GM21515 (cell line): Measurements from ENCODE around the gene ANXA6.

ENCODE experiments used
- ATAC-seq: cut with Tn5 transposase; IDR thresholded peaks from one replicate; pipeline ENCODE4 v1.9.1; 2021; ENCODE audit not compliant: unreplicated experiment

ANXA6 gene

DNA sequence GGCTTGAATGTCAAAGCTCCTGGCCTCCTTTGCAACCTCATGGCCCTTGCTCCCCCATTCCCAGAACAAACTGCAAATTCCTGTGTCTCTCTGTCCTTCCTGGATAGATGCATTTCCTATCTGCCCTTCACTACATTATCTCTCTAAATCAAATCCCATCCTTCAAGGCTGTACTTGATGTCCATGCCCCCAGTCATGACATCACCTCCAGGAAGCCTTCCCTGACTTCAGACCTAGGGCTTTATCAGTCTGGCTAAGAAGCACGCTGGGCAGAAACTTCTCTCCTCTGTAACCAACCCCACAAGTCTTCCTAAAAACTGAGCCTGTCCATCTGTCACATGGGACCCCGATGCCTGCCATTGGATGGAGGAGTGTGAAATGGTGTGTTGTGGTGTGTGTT, 51.1 kb downstream of the ANXA6 start:
- ATAC-seq = no peak

DNA sequence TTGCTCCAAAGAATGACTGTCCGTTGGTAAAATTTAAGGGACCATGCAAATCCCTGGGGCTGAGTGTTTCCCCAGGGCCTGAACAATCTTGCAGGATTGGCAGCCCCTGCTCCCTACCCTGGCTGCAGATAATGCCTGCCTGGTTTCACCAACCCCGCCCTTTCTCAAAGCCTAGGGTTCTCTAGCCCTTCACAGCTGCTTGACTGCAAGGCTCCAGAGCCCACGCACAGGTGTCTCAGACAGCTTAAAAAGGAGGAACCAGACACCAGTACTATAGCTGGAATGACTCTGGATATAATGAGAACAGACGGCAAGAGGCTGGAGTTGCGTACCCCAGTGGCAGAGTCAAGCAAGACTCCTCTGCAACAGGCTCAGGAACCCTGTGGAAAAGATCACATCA, 51.5 kb downstream of the ANXA6 start:
- no peak for ATAC-seq

DNA sequence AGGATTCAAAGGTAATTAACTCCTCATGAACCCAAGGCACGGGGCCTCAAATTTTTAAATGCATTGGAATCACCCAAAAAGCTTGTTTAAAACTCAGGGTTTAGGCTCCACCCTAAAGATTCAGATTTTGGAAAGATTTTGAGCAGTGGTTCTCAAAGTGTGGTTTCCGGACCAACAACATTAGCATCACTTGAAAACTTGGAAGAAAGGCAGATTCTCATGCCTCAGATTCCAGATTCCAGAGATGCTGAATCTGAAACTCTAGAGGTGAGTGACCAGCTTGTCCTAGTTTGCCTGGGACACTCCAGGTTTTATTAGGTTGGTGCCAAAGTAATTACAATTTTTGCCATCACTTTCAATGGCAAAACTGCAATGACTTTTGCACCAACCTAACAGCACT, 52.0 kb downstream of the ANXA6 start:
- no peak for ATAC-seq

DNA sequence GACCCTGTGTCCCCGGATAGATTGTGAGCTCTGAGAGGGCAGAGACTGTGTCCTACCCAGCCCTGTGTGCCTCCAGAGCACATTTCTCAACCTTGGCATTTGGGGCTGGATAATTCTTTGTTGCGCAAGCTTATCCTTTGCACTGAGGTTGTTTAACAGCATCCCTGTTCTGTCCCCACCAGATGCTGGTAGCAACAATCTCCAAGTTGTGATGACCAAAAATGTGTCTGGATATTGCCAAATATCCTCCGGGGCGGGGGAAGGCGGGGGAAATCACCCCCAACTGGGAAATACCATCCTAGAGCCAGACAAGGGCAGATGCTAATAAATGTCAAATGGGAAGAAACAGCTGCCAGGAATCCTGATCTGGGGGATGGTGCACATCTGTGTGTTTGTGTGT, 52.8 kb downstream of the ANXA6 start:
- no peak for ATAC-seq

DNA sequence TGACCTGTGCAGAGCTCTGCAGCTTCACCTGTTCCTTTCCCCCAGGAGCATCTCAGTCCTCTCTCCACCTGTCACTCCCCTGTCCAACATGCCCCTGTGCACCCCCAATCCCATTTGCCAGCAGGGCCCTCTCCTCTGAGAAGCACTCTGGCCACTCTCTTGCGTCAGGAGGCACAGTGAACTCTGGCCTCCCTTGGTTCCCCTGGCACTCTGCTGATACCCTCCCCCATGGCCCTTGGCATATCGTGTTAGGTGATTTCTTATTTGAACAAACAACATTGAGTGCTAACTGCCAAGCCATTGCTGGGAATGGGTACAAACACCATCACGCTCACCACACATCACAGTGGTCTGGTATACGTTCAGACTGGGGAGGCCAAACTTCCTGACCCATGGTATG, 55.8 kb downstream of the ANXA6 start:
- ATAC-seq = no peak

DNA sequence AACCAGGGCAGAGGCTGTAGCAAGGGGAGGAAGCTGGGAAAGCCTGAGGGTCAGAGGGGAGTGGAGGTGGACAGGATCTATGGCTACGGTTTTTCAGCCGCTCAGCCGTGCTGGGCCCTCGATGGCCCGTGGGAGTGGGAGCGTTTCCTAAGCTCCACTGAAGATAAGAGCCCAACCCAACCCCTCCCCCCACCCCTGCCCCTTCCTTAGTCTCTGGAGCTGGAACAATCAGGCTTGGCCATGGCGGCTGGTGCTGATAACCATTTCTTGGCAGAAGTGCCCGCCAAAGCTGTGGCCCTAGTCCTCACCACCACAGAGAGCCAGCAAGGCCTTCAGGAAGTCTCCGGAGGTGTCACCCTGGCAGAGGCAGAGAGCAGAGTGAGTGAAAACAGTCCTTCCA, 56.4 kb downstream of the ANXA6 start:
- ATAC-seq = no peak

DNA sequence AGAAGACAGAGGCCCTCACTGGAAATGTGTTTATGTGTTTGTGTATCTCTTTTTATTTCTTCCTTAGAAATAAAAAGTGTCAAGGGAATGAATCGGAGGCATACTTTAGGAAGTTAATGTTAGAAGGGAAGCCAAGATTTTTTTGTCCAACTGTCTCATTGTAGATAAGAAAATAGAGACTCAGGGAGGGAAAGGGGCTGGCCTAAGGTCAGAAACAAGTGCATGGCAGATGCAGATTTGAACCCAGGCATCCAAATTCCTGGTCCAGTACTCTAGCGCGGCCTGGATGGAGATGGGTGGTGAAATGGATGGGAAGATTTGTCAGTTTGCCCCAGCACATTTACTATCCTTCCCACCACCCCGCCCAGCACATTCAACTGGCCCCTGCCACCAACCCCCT, 56.9 kb downstream of the ANXA6 start:
- no peak for ATAC-seq

DNA sequence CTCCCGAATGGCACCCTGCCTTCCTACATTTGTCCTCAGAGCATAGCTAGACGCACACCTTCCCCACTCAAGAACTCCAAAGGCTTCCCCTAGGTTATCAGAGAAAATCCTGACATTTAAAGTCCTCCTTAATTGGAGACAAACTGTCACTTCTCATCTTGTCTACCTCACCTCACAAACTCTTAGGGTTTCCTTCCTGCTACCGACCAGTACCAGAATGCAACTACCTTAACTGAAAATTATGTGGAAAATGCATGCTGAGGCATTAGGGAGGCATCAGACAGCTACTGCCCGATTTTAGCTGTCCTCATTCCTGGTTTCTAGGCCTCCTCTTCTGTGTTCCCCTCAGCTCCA, 58.8 kb downstream of the ANXA6 start:
- no peak for ATAC-seq

DNA sequence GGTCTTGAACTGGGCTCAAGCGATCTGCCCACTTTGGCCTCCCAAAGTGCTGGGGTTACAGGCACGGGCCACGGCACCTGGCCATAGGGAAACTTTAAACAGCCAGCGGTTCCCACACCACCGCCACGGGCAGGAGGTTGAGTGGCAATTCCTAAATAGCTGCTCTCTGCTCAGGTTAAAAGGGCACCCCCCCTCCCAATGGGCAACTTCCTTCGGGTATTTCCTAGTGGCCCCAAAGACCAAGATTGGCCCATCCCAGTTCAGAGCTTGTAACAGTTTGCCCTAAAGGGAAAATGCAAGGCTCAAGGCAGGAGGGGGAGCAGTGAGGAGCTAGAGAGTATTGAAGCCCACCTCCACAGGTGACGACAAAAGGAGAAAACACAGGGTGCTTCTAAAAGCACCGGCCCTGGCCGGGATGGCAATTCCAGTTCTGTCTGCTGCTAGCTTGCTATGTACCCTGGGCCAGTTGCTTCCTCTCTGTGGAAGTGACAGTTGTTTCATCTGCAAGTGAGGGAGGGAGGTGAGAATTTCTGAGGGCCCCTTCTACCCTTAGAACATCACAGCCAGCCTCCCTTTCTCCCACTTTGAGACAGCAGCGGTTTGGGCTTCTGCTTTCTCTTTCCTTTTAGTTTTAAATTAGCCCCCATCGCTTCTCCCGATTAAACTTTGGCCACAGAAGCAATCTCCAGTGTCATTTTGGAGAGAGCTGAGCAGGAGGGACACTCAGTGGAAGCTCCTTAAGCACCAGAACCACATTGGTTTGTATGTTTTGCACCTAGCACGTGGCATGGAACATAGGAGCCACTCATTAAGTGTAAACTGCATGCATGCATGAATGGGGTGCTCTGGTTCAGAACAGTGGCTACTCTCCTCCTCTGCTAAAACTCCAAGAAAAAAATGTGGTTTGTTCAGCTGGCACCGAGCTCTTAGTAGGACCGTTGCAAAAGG, 59.5 kb downstream of the ANXA6 start:
- peak; percentile 48 for ATAC-seq

DNA sequence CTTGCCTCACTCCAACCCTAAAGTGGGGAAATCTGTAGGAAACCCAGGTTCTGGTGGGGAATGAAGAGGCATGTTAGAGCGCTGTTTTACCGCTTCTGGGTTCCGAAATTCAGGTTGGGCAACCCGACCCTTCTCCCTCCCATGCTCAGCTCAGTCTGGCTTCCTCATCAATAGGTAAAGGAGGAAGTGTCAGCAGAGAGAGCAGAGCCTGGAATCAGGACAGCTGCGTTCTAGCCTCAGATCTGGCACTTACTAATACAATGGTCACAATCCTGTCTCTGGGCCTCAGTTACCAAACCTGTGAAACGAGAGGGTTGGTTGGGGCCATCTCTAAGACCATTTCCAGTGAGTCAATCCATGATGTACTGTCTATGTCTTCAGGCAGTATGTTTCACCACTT, 60.5 kb downstream of the ANXA6 start:
- no peak for ATAC-seq

DNA sequence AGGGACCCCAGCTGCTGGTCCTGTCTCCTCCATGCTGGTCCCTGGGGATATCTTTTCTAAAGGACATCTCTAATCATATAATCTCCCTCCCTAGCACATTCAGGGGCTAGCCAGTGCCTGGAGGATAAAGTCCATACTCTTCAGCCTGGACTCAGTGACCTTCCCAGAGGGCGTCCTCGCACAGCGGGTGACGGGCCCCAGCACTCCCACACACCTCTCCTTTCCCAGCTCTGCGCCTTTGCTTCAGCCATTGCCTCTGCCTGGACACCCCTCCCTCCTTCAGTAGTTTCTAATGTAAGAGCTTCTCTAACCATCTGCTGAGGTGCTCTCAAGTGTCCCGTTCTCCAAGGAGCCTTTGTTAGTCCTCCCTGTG, 61.6 kb downstream of the ANXA6 start:
- no peak for ATAC-seq

DNA sequence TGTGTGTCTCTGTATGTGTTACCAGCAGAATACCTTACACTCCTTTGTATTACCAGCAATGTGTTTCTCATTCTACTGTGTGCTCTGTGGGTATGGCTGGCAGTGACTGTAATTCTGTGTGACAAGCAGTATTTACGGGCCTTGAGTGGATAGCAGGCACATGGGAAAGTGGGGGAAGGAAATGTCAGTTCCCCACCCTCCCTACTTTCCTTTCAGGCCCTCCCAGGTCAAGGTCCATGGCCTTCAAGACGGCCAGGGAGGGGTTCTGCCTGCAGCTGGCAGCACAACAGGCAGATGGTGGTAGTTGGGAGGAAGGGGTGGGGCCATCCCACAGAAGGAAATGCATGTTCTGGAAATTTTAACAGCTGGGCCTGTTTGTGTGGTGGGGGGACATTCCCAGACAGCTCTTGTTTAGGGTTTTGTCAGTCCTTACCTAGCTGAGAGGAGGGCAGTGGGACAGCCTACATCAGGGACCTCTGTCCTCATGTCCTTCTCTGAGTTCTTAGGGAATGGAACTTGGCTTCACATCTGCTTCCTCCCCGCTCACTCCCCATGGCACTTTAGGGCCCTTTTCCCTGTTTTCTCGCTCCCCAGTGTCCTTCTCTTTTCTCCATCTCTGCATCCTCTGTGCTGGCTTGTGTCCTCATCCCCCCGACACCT, 62.1 kb downstream of the ANXA6 start:
- ATAC-seq = no peak

DNA sequence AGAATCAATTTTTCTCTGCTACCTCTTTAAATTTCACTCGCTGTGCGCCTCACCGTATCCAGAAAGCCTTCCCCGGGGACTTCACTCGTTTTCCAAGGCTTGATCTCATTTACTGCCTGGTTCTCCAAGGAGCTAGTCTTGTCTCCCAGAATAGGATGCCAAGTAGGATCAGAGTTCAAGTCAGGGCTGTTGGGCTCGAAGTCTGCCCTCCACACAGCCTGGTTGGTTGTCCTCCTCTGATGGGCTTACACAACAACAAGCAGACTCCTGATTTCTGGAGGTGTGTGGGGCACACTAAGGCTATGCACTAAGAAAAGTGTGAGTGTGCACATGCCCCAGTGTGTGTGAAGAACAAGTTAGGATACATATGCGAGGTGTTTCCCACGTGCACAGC, 62.7 kb downstream of the ANXA6 start:
- ATAC-seq = no peak

DNA sequence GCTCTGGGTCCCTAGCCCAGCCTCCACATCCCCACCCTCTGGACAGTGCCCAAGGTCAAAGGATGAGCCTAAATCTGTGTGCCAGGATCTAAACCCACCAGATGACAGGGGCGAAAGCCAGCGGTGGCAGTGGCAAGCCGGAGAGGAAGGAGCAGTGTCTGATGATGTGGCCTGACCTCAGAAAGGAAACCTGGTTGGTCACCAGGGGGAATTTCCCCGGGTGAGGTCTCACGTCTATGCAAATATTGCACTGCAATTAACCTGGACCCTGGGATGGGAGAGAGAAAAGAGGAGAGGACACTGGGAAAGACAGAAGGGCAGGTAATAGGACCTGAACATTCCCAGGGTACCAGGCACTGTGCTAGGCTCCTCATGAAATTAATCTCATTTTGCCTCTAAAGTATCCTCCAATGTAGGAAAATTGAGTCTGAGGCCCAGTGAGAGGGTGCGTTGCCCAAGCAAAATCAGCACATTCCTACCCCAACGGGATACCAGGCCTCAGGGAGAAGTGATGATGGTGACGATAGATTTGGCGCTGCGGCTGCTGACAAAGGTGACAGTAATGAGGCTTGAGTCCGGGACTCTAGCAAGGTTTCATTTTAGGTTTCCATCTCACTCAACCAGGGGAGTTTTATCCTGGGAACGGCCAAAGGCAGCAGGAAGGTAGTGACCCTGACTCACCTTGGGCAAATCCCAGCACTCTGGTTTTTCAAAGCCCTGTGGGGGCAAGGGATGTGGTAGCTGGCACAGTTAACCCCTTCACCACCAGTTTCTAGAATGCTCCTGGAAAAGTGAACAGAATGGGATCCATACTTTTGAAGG, 63.3 kb downstream of the ANXA6 start:
- ATAC-seq = peak; percentile 55

DNA sequence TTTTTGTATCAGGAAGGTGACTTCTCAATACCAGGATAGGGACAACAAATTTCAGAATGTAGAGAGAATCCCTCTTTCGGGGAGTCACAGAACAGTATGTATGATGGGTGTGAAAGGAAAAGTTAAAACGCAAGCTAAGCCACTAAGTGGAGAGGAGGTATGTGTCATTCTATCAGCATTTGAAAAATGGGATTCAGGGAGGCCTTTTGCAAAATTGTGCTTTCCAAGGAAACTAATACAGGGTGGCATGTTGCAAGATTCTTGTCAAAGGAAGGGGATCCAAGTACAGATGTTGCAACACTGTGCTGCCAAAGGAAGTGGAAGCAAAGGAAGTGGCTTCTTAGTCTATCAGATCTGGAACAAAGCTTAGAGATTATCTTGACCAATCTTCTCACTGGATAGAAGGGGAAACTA, 64.1 kb downstream of the ANXA6 start:
- ATAC-seq = peak; percentile 6

DNA sequence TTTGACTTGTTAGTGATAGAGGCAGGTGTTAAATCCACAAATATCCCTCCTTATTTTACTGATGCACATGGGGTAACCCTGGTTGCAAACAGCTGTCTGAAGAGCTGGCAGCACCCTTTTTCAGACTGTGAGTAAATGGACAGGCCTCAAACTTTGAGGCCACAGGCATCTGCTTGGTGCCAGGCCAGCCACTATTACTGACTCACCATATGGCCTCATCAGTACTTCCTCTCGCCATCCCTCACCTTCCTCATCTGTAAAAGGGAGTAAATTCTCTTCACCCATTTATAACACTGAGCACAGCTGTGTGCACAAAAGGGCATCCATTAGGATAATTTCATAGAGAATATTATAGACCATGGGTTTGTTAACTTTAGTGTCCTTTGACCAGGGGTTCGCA, 64.8 kb downstream of the ANXA6 start:
- no peak for ATAC-seq

DNA sequence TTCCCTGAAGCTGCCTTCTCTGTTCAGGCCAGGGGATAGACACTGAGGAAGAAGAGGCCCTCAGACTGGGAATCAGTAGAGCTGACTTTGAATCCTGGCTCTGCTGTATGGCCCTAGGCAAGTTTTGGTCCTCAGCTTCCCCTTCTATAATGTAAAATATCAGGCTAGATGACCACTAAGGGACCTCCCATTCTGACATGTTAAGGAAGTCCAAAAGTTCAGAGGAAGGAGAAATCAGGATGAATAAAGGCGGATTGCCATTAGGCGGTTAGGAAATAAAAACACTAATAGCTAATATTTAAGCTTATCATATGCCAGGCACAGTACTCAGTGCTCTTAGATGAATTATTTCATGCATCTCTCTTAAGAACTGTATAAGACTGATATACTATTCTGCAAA, 67.9 kb downstream of the ANXA6 start:
- ATAC-seq = no peak

DNA sequence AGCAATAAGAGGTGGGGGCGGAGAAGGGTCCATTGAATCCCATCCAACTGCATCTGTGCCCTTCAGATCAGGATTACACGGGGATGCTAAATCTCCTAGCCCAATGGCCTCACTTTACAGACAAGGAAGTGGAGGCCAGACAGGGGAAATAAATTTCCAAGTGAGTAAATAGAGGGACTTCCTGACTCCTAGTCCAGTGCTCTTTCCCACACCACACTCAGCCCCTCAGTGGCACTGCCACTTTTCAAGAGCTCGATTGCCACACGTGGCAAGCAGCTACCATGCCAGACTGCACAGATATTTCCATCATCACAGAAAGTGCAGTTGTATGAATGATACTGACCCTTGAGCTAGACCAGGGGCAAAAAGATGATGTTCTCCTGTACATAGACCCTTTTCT, 68.6 kb downstream of the ANXA6 start:
- no peak for ATAC-seq

DNA sequence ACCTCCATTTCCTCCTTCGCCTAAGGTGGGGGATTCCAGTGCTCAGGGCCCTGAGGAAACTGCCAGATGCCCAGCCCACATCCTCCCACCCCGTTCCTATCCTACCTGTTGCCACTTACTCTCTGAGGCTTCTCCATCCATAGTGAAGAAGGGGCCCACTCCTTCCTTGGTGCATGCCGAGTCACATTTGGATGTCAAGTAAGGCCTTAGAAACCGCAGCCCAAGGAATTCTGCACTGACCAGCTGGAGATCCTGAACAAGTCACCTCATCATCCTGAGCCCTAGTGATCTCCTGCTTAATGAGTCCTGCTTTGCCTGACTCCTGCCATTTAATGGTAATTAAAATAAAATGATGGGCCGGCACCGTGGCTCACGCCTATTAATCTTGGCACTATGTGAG, 70.1 kb downstream of the ANXA6 start:
- no peak for ATAC-seq

DNA sequence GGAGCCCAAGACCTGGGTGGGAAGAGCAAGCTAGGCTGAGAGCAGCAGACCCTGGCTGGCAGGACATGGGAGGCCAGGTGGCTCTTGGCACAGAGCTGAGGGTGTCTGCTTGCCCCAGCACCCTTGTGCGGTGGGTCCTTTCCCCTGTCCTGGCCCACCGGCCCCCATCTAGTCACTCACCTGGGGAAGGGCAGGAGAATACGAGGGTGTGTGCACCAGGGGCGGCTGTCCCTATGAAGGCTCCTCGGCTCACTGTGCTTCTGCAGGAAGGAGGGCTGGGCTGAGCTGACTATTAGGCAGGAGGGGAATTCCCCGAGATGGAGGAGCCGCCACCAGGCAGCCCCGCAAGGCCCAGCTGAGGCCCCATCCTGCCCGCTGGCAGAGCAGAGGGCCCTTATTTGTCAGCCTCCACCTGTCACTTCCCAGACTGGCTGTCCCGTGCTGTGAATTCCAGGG, 70.6 kb downstream of the ANXA6 start:
- peak; percentile 64 for ATAC-seq

DNA sequence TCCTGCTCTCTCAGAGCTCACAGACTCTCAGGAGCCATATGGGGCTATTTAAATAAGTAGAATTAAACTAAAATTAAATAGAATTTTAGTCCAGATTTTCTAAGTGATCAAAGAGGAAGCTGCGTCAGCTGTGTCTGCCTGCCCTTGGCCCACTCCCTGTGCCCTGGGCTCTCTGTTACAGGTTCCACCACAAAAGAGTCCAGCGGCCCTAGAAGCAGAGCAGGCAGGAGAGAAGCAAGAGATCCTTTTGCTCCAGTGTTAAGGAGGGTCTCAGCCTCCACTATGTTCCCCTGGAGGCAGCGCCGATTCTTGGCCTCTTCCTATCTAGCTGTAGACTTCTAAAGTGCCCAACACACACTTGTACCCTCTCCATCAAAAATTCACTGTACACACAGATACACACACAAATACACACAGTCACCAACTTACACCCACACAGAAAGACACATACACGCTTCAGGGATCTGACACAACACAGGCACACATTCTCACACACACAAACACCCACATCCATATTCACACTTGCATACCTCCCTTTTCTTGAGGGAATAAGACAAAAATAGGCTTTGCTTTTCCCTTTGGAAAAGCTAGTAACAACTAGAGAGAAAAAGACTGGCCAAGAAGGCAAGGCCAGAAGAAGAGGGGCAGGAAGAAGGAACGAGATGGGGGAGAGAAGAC, 71.2 kb downstream of the ANXA6 start:
- no peak for ATAC-seq
